ENCODE data around the gene TBC1D12. TPM values are rescaled to one million over a fixed set of nuclear protein-coding genes. Genes with fewer than 3 reads are reported as not detected.

Gene TBC1D12
- total RNA-seq, result 1 to 10 TPM in 1 of 2 donors, under 1 TPM in 1; 0.84 to 1.6 TPM

DNA sequence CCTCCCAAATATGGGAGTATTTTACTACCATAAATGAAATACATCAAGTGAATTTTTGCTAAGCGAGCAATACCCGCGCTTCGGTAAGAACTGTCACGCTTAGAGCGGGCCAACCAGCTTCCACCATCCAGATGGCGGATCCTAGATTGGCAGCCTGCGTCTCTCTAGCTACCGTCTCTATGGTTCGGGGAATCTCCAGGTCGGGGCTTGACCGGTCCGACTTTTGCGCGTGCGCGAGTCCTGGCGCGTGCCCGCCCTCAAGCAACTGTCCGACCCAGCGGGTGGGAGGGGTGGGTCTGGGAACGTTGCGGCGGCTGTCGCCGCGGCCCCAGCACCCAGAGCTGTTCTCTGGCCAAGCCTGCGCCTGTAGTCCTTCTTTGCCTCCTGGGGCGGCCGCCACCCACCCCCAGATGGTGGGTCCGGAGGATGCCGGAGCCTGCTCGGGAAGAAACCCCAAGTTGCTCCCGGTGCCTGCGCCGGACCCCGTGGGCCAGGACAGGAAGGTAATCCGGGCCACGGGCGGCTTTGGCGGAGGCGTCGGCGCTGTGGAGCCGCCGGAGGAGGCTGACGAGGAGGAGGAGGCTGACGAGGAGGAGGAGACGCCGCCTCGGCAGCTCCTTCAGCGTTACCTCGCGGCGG lies at the start of gene TBC1D12:
TSS of gene TBC1D12 (plus strand) at position 338 of the 639 bp plus-strand sequence. CDS start at position 411, 73 bp downstream.
- no peak within 1 kb of the TSS for H3K27ac Mint-ChIP-seq
- H3K4me3 Mint-ChIP-seq, result peak within 1 kb of the TSS; percentile 73
- H3K27me3 Mint-ChIP-seq, result peaks cover 38% of the 10 kb centered on the region
- peak; percentile 69 for ATAC-seq (replicated peaks)
- H3K4me1 Mint-ChIP-seq, result no peaks in the 10 kb centered on the region
- no peaks in the 10 kb centered on the region for H3K9me3 Mint-ChIP-seq
- no peaks in the 10 kb centered on the region for H3K36me3 Mint-ChIP-seq (ENCODE audit: low read depth)

DNA sequence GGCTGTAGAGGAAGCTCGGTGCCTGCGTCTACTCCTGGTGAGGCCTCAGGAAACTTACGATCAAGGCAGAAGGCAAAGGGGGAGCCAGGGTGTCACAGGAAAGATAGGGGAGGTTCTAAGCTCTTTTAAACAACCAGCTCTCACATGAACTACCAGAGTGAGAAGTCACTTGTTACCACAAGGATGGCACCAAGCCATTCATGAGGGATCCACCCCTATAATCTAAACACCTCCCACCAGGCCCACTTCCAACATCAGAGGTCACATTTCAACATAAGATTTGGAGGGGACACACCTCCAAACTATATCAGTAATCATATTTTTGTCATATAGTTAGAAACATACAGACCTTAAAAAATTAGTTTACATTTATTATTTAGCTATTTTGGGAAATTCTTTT lies 49.0 kb upstream of the TBC1D12 start:
- no peak overlapping the region for H3K4me3 Mint-ChIP-seq
- peaks cover 96% of the 10 kb centered on the region for H3K36me3 Mint-ChIP-seq (ENCODE audit: low read depth)
- H3K4me1 Mint-ChIP-seq, result peaks cover 14% of the 10 kb centered on the region
- H3K9me3 Mint-ChIP-seq, result no peaks in the 10 kb centered on the region
- H3K27me3 Mint-ChIP-seq, result no peaks in the 10 kb centered on the region
- no peak overlapping the region for H3K27ac Mint-ChIP-seq
- ATAC-seq (replicated peaks), result no peak

DNA sequence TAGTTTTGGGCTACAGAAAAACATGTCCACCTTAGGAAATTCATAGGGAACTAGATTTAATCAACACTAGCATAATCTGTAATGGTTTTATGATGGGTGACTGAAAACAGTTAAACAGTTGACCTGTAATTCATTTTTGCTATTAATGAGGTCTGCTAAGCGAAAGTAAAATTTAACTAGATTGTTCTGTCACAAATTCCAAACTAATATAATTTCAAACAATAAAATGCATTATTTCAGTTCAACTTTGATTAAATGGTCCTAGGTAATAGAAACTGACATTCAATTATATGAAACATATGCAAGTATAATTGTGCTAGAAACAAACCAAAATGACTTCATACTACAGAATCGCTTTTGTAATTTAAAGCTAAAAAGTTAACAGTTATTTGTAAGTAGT lies 46.5 kb upstream of the TBC1D12 start:
- ATAC-seq (replicated peaks), result no peak
- no peaks in the 10 kb centered on the region for H3K9me3 Mint-ChIP-seq
- peaks cover 96% of the 10 kb centered on the region for H3K36me3 Mint-ChIP-seq (ENCODE audit: low read depth)
- no peaks in the 10 kb centered on the region for H3K27me3 Mint-ChIP-seq
- H3K4me3 Mint-ChIP-seq, result no peak overlapping the region
- H3K4me1 Mint-ChIP-seq, result peaks cover 25% of the 10 kb centered on the region
- no peak overlapping the region for H3K27ac Mint-ChIP-seq

GRCh38 chr10:94357193-94357592 lies 45.1 kb upstream of the TBC1D12 start:
- Mint-ChIP-seq H3K36me3 (ENCODE audit: low read depth) (peaks cover 96% of the 10 kb centered on the region), H3K27me3 (no peaks in the 10 kb centered on the region), H3K4me1 (peaks cover 25% of the 10 kb centered on the region), H3K27ac (peak overlapping the region; percentile 13), H3K4me3 (peak overlapping the region; percentile 1), H3K9me3 (no peaks in the 10 kb centered on the region)
- ATAC-seq (replicated peaks), result peak; percentile 53

DNA sequence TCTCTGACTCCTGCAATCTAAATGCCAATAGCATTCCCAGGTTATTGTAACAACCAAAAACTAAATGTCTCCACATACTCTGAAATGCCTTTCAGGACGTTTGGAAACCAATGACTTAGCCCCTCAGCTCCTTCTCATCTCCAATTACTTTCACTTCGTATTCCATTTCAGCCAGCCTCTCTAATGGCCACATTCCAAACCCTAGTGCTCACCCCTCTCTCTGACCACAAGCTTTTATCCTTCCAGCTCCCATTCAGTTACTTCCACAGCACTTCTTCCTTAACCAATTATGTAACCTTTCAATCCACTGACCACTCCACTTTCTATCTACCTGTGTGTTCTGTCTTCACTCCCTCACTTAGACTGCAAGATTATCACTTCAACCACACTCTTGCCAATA lies 43.9 kb upstream of the TBC1D12 start:
- Mint-ChIP-seq H3K27ac (peak overlapping the region; percentile 13), H3K36me3 (ENCODE audit: low read depth) (peaks cover 90% of the 10 kb centered on the region), H3K4me1 (peaks cover 28% of the 10 kb centered on the region), H3K9me3 (no peaks in the 10 kb centered on the region), H3K4me3 (peak overlapping the region; percentile 1), H3K27me3 (no peaks in the 10 kb centered on the region)
- no peak for ATAC-seq (replicated peaks)

- Mint-ChIP-seq H3K9me3 (no peaks in the 10 kb centered on the region), H3K4me3 (peak overlapping the region; percentile 97), H3K4me1 (peaks cover 28% of the 10 kb centered on the region), H3K27me3 (no peaks in the 10 kb centered on the region), H3K27ac (peak overlapping the region; percentile 97), H3K36me3 (ENCODE audit: low read depth) (peaks cover 66% of the 10 kb centered on the region)
- no peak for ATAC-seq (replicated peaks)
Measured at GRCh38 chr10:94361171-94361794, 41.1 kb upstream of the TBC1D12 start.

GRCh38 chr10:94362360-94363250 lies 39.7 kb upstream of the TBC1D12 start, which contains the start of gene NOC3L:
TSS of gene NOC3L (minus strand) at chr10:94362939. CDS start at chr10:94362838, 101 bp downstream.
- Mint-ChIP-seq H3K4me3 (peak within 1 kb of the TSS; percentile 97), H3K27ac (peak within 1 kb of the TSS; percentile 97), H3K27me3 (no peaks in the 10 kb centered on the region), H3K9me3 (no peaks in the 10 kb centered on the region), H3K4me1 (peaks cover 21% of the 10 kb centered on the region), H3K36me3 (ENCODE audit: low read depth) (peaks cover 53% of the 10 kb centered on the region)
- ATAC-seq (replicated peaks), result peak; percentile 100

DNA sequence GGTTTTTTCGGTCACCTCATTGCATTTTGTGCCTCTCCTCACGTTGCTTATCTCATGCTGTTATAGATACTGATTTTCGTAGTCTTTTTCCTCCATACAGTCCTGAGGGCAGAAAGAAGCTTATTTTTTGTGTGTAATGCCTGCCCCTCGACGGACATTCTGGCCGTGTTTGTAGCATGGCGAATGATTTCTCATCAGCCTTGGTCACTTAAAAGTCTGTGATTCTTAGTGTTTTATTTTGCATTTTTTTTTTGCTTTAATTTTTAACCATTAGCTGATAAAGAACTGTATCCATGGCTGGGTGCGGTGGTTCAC lies 39.1 kb upstream of the TBC1D12 start:
- ATAC-seq (replicated peaks), result peak; percentile 12
- peaks cover 47% of the 10 kb centered on the region for H3K36me3 Mint-ChIP-seq (ENCODE audit: low read depth)
- H3K4me1 Mint-ChIP-seq, result peaks cover 15% of the 10 kb centered on the region
- peak overlapping the region; percentile 97 for H3K4me3 Mint-ChIP-seq
- no peaks in the 10 kb centered on the region for H3K27me3 Mint-ChIP-seq
- peak overlapping the region; percentile 97 for H3K27ac Mint-ChIP-seq
- no peaks in the 10 kb centered on the region for H3K9me3 Mint-ChIP-seq

DNA sequence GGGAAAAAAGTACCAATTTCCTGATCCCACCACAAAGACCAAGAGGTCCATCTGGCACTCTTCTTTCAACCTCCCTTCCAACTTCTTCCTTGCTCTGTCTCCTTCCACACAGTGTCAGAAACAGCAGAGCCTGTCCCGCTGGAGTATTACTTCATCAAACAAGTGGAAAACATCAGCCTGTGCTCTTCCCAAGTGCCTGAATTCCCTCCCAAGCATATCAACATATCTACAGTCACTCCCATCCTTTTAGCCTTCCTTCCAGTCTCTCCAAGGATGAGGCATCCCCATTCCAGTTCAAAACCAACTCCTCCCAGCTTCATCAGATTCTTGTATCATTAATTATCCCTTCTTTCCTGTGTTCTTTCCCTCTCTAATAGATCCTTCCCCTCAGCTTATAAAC lies 37.9 kb upstream of the TBC1D12 start:
- no peak for ATAC-seq (replicated peaks)
- Mint-ChIP-seq H3K4me1 (peaks cover 7% of the 10 kb centered on the region), H3K4me3 (peak overlapping the region; percentile 13), H3K27ac (no peak overlapping the region), H3K36me3 (ENCODE audit: low read depth) (peaks cover 34% of the 10 kb centered on the region), H3K9me3 (no peaks in the 10 kb centered on the region), H3K27me3 (peaks cover under 1% of the 10 kb centered on the region)

DNA sequence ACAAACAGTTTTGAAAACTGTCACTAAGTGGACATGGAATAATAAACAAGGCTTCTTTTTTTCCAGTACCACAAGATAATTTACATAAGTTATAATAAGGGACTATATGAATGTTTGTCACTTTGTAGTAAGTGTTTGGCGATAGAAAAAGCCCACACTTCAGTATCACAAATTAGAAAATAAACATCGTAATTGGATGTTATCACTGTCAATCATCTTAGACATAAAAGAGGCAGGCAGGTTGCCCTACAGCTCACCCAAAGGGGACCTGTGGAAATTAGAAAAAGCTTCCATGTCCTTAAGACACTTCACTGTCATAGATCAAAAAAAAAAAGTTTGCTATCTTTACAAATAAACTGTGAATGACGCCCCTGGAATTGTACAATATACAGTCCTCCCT lies 36.0 kb upstream of the TBC1D12 start:
- Mint-ChIP-seq H3K36me3 (ENCODE audit: low read depth) (peaks cover 15% of the 10 kb centered on the region), H3K9me3 (no peaks in the 10 kb centered on the region), H3K4me1 (peaks cover 3% of the 10 kb centered on the region), H3K4me3 (no peak overlapping the region), H3K27me3 (peaks cover 11% of the 10 kb centered on the region), H3K27ac (no peak overlapping the region)
- no peak for ATAC-seq (replicated peaks)

DNA sequence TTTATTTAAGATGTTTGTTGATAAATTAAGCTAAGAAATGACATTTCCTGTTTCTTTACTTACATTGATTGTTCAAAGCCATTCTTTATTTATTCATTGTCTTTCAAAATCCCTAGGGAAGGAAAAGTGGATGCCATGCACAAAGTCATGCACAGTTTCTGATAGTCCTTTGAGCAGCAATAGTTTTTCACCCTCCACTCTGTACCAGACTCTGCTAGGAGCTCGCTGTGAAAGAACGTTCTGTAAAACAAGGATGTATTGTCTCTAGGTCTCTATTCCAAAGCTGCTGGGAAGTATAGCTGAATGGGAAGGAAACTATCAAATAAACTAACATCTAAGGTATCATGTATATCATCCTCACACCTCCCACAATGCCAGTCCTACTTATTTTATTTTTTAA lies 31.8 kb upstream of the TBC1D12 start:
- H3K36me3 Mint-ChIP-seq (ENCODE audit: low read depth), result no peaks in the 10 kb centered on the region
- ATAC-seq (replicated peaks), result no peak
- no peak overlapping the region for H3K4me3 Mint-ChIP-seq
- H3K27me3 Mint-ChIP-seq, result peaks cover 39% of the 10 kb centered on the region
- H3K4me1 Mint-ChIP-seq, result no peaks in the 10 kb centered on the region
- H3K27ac Mint-ChIP-seq, result no peak overlapping the region
- no peaks in the 10 kb centered on the region for H3K9me3 Mint-ChIP-seq

GRCh38 chr10:94375374-94375773 lies 27.0 kb upstream of the TBC1D12 start:
- Mint-ChIP-seq H3K4me1 (no peaks in the 10 kb centered on the region), H3K27ac (no peak overlapping the region), H3K27me3 (peaks cover 54% of the 10 kb centered on the region), H3K4me3 (no peak overlapping the region), H3K9me3 (no peaks in the 10 kb centered on the region), H3K36me3 (ENCODE audit: low read depth) (no peaks in the 10 kb centered on the region)
- no peak for ATAC-seq (replicated peaks)

DNA sequence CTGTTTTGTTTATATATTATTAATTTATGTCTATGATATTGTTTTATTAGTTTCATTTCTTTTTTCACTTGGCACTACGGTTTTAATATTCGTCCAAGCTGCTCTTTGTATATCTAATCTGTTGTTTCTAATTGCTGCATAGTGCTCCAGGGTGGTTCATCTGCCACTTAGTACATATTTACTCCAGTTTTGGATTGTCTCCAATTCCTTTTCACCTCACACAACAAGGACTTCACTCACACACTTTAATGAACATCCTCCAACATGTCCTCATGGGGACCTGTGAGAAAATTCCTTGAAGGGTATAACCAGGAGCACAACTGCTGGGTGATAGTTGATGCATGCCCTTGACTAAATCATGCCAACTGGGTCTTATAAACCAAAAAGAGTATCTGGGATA lies 25.5 kb upstream of the TBC1D12 start:
- H3K4me1 Mint-ChIP-seq, result no peaks in the 10 kb centered on the region
- H3K27ac Mint-ChIP-seq, result no peak overlapping the region

GRCh38 chr10:94383530-94383929 lies 18.8 kb upstream of the TBC1D12 start:
- no peaks in the 10 kb centered on the region for H3K36me3 Mint-ChIP-seq (ENCODE audit: low read depth)
- H3K27me3 Mint-ChIP-seq, result peaks cover 12% of the 10 kb centered on the region
- H3K4me1 Mint-ChIP-seq, result no peaks in the 10 kb centered on the region
- no peaks in the 10 kb centered on the region for H3K9me3 Mint-ChIP-seq
- ATAC-seq (replicated peaks), result no peak
- H3K27ac Mint-ChIP-seq, result no peak overlapping the region
- H3K4me3 Mint-ChIP-seq, result no peak overlapping the region

More for the DNA sequence above, 25.5 kb upstream of the TBC1D12 start:
- no peak overlapping the region for H3K4me3 Mint-ChIP-seq
- no peaks in the 10 kb centered on the region for H3K36me3 Mint-ChIP-seq (ENCODE audit: low read depth)
- ATAC-seq (replicated peaks), result no peak
- no peaks in the 10 kb centered on the region for H3K9me3 Mint-ChIP-seq
- H3K27me3 Mint-ChIP-seq, result peaks cover 50% of the 10 kb centered on the region
